GM23338 (cell line): Measurements from ENCODE around the gene SPPL2A. TPM values are rescaled to one million over a fixed set of nuclear protein-coding genes. Genes with fewer than 3 reads are reported as not detected.

ENCODE experiments used
- ATAC-seq: fragments of 200-7000 bp; cut with Tn5 transposase; 3 replicates; pipeline ENCODE4 v1.9.1; 2020
- DNase-seq: peaks from one replicate; pipeline ENCODE4 v3.0.0-alpha.2; 2015; ENCODE audit warnings: low spot score
- H2AFZ ChIP-seq: fragments of 200-600 bp; sonication (generic); 2 replicates; pipeline ENCODE4 v1.8.0; 2016; ENCODE audit warnings: antibody characterized with exemption, mild to moderate bottlenecking, moderate library complexity
- H3F3A ChIP-seq: fragments of 200-600 bp; sonication (generic); replicated peaks from 2 replicates; pipeline ENCODE4 v1.8.0; 2017; ENCODE audit warnings: antibody characterized with exemption, mixed run types, low read depth
- H3K27ac ChIP-seq: fragments of 200-600 bp; sonication (generic); 2 replicates; pipeline ENCODE4 v1.6.1; 2016; ENCODE audit warnings: low read depth
- H3K27me3 ChIP-seq: fragments of 200-600 bp; sonication (generic); 2 replicates; pipeline ENCODE4 v1.8.0; 2016; ENCODE audit warnings: mild to moderate bottlenecking, mixed run types, moderate library complexity; ENCODE audit not compliant: insufficient read depth
- H3K36me3 ChIP-seq: fragments of 200-600 bp; sonication (generic); 2 replicates; pipeline ENCODE4 v1.8.0; 2016; ENCODE audit warnings: mild to moderate bottlenecking; ENCODE audit not compliant: insufficient read depth
- H3K4me1 ChIP-seq: fragments of 200-600 bp; sonication (generic); 2 replicates; pipeline ENCODE4 v1.8.0; 2016; ENCODE audit warnings: mild to moderate bottlenecking, moderate library complexity; ENCODE audit not compliant: insufficient read depth
- H3K4me2 ChIP-seq: fragments of 200-600 bp; sonication (generic); 2 replicates; pipeline ENCODE4 v1.7.1; 2017; ENCODE audit warnings: mixed run types
- H3K4me3 ChIP-seq: fragments of 200-600 bp; sonication (generic); 2 replicates; pipeline ENCODE4 v1.6.1; 2016; ENCODE audit warnings: mixed run types
- H3K79me2 ChIP-seq: fragments of 200-600 bp; sonication (generic); replicated peaks from 2 replicates; pipeline ENCODE4 v1.8.0; 2017; ENCODE audit warnings: mild to moderate bottlenecking; ENCODE audit not compliant: insufficient read depth
- H3K9me2 ChIP-seq: fragments of 200-600 bp; sonication (generic); 2 replicates; pipeline ENCODE4 v1.8.0; 2017; ENCODE audit not compliant: insufficient read depth
- H4K20me1 ChIP-seq: fragments of 200-600 bp; sonication (generic); replicated peaks from 2 replicates; pipeline ENCODE4 v1.8.0; 2017; ENCODE audit warnings: mild to moderate bottlenecking; ENCODE audit not compliant: insufficient read depth
- H3K27ac Mint-ChIP-seq: 2 replicates; pipeline ENCODE4 v1.8.0; 2020; ENCODE audit warnings: inconsistent platforms, mild to moderate bottlenecking, moderate library complexity, mixed read lengths
- H3K27me3 Mint-ChIP-seq: 3 replicates; pipeline ENCODE4 v1.8.0; 2022; ENCODE audit warnings: low read depth, mild to moderate bottlenecking, moderate library complexity, mixed read lengths, inconsistent platforms; ENCODE audit not compliant: insufficient read depth, poor library complexity
- H3K36me3 Mint-ChIP-seq: 3 replicates; pipeline ENCODE4 v1.8.0; 2021; ENCODE audit warnings: low read depth, mild to moderate bottlenecking, inconsistent platforms, moderate library complexity, mixed read lengths
- H3K4me1 Mint-ChIP-seq: 3 replicates; pipeline ENCODE4 v1.8.0; 2020; ENCODE audit warnings: mild to moderate bottlenecking, inconsistent platforms, mixed read lengths
- H3K4me3 Mint-ChIP-seq: 3 replicates; pipeline ENCODE4 v1.8.0; 2021; ENCODE audit warnings: moderate library complexity, mild to moderate bottlenecking, inconsistent platforms, mixed read lengths
- H3K9me3 Mint-ChIP-seq: 3 replicates; pipeline ENCODE4 v1.8.0; 2020; ENCODE audit warnings: moderate library complexity, mild to moderate bottlenecking, inconsistent platforms, mixed read lengths
- EZH2 ChIP-seq: fragments of 200-600 bp; sonication (generic); IDR thresholded peaks from one replicate; pipeline ENCODE4 v1.8.0; 2017; ENCODE audit warnings: antibody characterized with exemption, mild to moderate bottlenecking, low read depth; ENCODE audit not compliant: unreplicated experiment
- EZH2phosphoT487 ChIP-seq: fragments of 200-600 bp; sonication (generic); IDR thresholded peaks from one replicate; pipeline ENCODE4 v1.8.1; 2018; ENCODE audit warnings: antibody characterized with exemption; ENCODE audit not compliant: unreplicated experiment
- ZNF114 ChIP-seq: fragments of 250-450 bp; sonication (Bioruptor Pico); IDR thresholded peaks from 2 replicates; pipeline ENCODE4 v1.5.0; 2020; ENCODE audit warnings: mild to moderate bottlenecking, moderate library complexity
- ZNF331 ChIP-seq: fragments of 250-450 bp; sonication (Bioruptor Pico); IDR thresholded peaks from 2 replicates; pipeline ENCODE4 v1.5.0; 2020; ENCODE audit warnings: low read depth, mild to moderate bottlenecking, moderate library complexity
- polyA plus RNA-seq: library from polyadenylated mRNA; unstranded; fragments of >200 nt; fragmentation: Nextera tagmentation; extraction: Ambion mirVana; gene quantifications from 2 replicates; pipeline ENCODE4 v1.2.1, GENCODE V29; 2016
- total RNA-seq: library from RNA; depleted of rRNA; stranded (reverse); fragments of >200 nt; shearing (Covaris generic); gene quantifications from 2 replicates; pipeline ENCODE4 v1.2.3, GENCODE V29; 2014
- TF ChIP-seq, protein P1 (sequence below): fragments of 250-450 bp; sonication (Bioruptor Pico); IDR thresholded peaks from 2 replicates; pipeline ENCODE4 v1.5.0; 2020; ENCODE audit warnings: mild to moderate bottlenecking, moderate library complexity
- TF ChIP-seq, protein P2 (sequence below): IDR thresholded peaks from 2 replicates; pipeline ENCODE4 v1.6.1; 2016; ENCODE audit warnings: antibody characterized with exemption

The SPPL2A gene
- total and polyA plus RNA-seq, 2 experiments from 2014 or later, result 10.9 to 24.1 TPM

DNA sequence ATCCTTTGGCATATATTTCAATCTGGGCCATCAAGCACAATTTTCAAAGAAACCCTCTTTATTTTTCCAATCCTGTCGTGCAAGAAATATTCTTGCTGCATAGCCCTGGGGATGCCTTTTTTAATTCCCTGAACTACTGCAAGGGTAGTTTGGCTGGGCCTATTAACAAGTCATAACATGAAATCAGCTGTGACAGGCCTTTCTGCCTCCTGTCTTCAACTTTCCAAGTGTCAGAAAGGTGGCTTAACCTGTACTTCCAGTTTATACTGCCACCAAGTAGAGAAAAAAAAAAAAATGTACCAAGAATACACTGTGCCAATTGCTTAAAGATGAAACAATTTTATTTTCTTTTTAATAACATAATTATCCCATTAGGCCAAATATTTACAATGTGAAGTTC is 32.4 kb upstream of the SPPL2A start:
- no peaks in the 10 kb centered on the region for H3K36me3 ChIP-seq
- Mint-ChIP-seq H3K4me1 (no peaks in the 10 kb centered on the region), H3K27me3 (peaks cover 2% of the 10 kb centered on the region), H3K27ac (no peak overlapping the region), H3K4me3 (no peak overlapping the region), H3K36me3 (no peaks in the 10 kb centered on the region), H3K9me3 (no peaks in the 10 kb centered on the region; the same call in 2 of the 3 replicates)
- H3F3A ChIP-seq, result no peaks in the 10 kb centered on the region
- no peak for TF ChIP-seq ZNF114 (CRISPR knock-in tag)
- TF ChIP-seq ZNF331 (CRISPR knock-in tag), result no peak
- no peak for TF ChIP-seq EZH2phosphoT487
- TF ChIP-seq, protein P1, sequence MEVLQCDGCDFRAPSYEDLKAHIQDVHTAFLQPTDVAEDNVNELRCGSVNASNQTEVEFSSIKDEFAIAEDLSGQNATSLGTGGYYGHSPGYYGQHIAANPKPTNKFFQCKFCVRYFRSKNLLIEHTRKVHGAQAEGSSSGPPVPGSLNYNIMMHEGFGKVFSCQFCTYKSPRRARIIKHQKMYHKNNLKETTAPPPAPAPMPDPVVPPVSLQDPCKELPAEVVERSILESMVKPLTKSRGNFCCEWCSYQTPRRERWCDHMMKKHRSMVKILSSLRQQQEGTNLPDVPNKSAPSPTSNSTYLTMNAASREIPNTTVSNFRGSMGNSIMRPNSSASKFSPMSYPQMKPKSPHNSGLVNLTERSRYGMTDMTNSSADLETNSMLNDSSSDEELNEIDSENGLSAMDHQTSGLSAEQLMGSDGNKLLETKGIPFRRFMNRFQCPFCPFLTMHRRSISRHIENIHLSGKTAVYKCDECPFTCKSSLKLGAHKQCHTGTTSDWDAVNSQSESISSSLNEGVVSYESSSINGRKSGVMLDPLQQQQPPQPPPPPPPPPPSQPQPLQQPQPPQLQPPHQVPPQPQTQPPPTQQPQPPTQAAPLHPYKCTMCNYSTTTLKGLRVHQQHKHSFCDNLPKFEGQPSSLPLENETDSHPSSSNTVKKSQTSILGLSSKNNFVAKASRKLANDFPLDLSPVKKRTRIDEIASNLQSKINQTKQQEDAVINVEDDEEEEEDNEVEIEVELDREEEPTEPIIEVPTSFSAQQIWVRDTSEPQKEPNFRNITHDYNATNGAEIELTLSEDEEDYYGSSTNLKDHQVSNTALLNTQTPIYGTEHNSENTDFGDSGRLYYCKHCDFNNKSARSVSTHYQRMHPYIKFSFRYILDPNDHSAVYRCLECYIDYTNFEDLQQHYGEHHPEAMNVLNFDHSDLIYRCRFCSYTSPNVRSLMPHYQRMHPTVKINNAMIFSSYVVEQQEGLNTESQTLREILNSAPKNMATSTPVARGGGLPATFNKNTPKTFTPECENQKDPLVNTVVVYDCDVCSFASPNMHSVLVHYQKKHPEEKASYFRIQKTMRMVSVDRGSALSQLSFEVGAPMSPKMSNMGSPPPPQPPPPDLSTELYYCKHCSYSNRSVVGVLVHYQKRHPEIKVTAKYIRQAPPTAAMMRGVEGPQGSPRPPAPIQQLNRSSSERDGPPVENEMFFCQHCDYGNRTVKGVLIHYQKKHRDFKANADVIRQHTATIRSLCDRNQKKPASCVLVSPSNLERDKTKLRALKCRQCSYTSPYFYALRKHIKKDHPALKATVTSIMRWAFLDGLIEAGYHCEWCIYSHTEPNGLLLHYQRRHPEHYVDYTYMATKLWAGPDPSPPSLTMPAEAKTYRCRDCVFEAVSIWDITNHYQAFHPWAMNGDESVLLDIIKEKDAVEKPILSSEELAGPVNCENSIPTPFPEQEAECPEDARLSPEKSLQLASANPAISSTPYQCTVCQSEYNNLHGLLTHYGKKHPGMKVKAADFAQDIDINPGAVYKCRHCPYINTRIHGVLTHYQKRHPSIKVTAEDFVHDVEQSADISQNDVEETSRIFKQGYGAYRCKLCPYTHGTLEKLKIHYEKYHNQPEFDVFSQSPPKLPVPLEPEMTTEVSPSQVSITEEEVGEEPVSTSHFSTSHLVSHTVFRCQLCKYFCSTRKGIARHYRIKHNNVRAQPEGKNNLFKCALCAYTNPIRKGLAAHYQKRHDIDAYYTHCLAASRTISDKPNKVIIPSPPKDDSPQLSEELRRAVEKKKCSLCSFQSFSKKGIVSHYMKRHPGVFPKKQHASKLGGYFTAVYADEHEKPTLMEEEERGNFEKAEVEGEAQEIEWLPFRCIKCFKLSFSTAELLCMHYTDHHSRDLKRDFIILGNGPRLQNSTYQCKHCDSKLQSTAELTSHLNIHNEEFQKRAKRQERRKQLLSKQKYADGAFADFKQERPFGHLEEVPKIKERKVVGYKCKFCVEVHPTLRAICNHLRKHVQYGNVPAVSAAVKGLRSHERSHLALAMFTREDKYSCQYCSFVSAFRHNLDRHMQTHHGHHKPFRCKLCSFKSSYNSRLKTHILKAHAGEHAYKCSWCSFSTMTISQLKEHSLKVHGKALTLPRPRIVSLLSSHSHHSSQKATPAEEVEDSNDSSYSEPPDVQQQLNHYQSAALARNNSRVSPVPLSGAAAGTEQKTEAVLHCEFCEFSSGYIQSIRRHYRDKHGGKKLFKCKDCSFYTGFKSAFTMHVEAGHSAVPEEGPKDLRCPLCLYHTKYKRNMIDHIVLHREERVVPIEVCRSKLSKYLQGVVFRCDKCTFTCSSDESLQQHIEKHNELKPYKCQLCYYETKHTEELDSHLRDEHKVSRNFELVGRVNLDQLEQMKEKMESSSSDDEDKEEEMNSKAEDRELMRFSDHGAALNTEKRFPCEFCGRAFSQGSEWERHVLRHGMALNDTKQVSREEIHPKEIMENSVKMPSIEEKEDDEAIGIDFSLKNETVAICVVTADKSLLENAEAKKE (CRISPR knock-in tag), result no peak
- no peak for TF ChIP-seq EZH2
- TF ChIP-seq, protein P2, sequence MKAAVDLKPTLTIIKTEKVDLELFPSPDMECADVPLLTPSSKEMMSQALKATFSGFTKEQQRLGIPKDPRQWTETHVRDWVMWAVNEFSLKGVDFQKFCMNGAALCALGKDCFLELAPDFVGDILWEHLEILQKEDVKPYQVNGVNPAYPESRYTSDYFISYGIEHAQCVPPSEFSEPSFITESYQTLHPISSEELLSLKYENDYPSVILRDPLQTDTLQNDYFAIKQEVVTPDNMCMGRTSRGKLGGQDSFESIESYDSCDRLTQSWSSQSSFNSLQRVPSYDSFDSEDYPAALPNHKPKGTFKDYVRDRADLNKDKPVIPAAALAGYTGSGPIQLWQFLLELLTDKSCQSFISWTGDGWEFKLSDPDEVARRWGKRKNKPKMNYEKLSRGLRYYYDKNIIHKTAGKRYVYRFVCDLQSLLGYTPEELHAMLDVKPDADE, result no peak
- H2AFZ ChIP-seq, result no peak overlapping the region
- no peaks in the 10 kb centered on the region for H4K20me1 ChIP-seq
- DNase-seq, result no peak
- no peak overlapping the region for H3K4me2 ChIP-seq
- ATAC-seq, result no peak
- no peaks in the 10 kb centered on the region for H3K27me3 ChIP-seq
- no peaks in the 10 kb centered on the region for H3K4me1 ChIP-seq
- H3K27ac ChIP-seq, result no peak overlapping the region
- H3K79me2 ChIP-seq, result no peaks in the 10 kb centered on the region
- no peak overlapping the region for H3K4me3 ChIP-seq
- no peaks in the 10 kb centered on the region for H3K9me2 ChIP-seq
